Lung (tissue), 12 donors: ENCODE results near the gene GMPR. TPM values are rescaled to one million over a fixed set of nuclear protein-coding genes. Genes with fewer than 3 reads are reported as not detected.

Experiments
- ATAC-seq: fragments of 200-7000 bp; cut with Tn5 transposase; one replicate; pipeline ENCODE4 v1.9.1; 2020; ENCODE audit warnings: moderate number of reproducible peaks; ENCODE audit not compliant: insufficient read depth, low FRiP score
- DNase-seq, 3 donors: peaks; one replicate each; pipeline ENCODE4 v3.0.0-alpha.2; 2013 to 2017
- H3K27ac ChIP-seq, 2 donors: one replicate each; pipeline ENCODE4 v1.5.1; 2013; ENCODE audit warnings: mild to moderate bottlenecking in 2 of 2, moderate library complexity in 2 of 2, control low read depth in 1 of 2, inconsistent platforms in 1 of 2, low read depth in 1 of 2, low read length in 1 of 2
- H3K27me3 ChIP-seq, 3 donors: one replicate each; pipeline ENCODE4 v1.5.1; 2013; ENCODE audit warnings: low read length in 2 of 3; ENCODE audit not compliant: control insufficient read depth in 3 of 3, insufficient read depth in 3 of 3
- H3K36me3 ChIP-seq, 4 donors: one replicate each; pipeline ENCODE4 v1.5.1; 2013; ENCODE audit warnings: low read length in 4 of 4, mild to moderate bottlenecking in 1 of 4, moderate library complexity in 1 of 4; ENCODE audit not compliant: control insufficient read depth in 4 of 4, insufficient read depth in 4 of 4
- H3K4me1 ChIP-seq, 5 donors: one replicate each; pipeline ENCODE4 v1.5.1; 2013; ENCODE audit warnings: low read length in 5 of 5, mild to moderate bottlenecking in 2 of 5, moderate library complexity in 1 of 5; ENCODE audit not compliant: control insufficient read depth in 5 of 5, insufficient read depth in 5 of 5
- H3K4me3 ChIP-seq: one replicate; pipeline ENCODE4 v1.5.1; 2013; ENCODE audit warnings: mild to moderate bottlenecking, control low read depth, moderate library complexity
- H3K9ac ChIP-seq, 2 donors: one replicate each; pipeline ENCODE4 v1.5.1; 2013; ENCODE audit warnings: low read length in 2 of 2, control low read depth in 1 of 2; ENCODE audit not compliant: insufficient read depth in 1 of 2
- H3K9me3 ChIP-seq, 4 donors: one replicate each; pipeline ENCODE4 v1.5.1; 2013; ENCODE audit warnings: low read length in 3 of 4, mild to moderate bottlenecking in 1 of 4, moderate library complexity in 1 of 4; ENCODE audit not compliant: control insufficient read depth in 4 of 4, insufficient read depth in 3 of 4
- CTCF ChIP-seq: IDR thresholded peaks from 2 replicates; pipeline ENCODE4 v1.5.1; 2012; ENCODE audit warnings: mild to moderate bottlenecking; ENCODE audit errors: control extremely low read depth, extremely low read depth
- WGBS, 2 donors: extraction: QIAGEN DNeasy Blood & Tissue Kit; methylation state at CpG; one replicate each; pipeline ENCODE4 v1.1.7; 2013; 5-methylcytosine and 5-hydroxymethylcytosine counted together
- polyA plus RNA-seq, 2 donors: library from polyadenylated mRNA; stranded (reverse); fragments of 200-250 nt; gene quantifications; one replicate each; pipeline ENCODE4 v1.2.1, GENCODE V29; 2013
- total RNA-seq, 2 donors: library from RNA; depleted of rRNA in 1 of 2; stranded (reverse); fragments of >200 nt in 1 of 2; gene quantifications; one replicate each; pipeline ENCODE4 v1.2.1, GENCODE V29; 2014 to 2021
- donor health status: control.
- donor health status: control.
- donor health status: Bipolar disorder and iron deficiency.
- donor health status: healthy.
- donor health status: DM: yes; HTN: yes; CAD: no.

GMPR gene
- total and polyA plus RNA-seq, 4 donors: 8.6 to 16.6 (median 12.9) TPM

DNA sequence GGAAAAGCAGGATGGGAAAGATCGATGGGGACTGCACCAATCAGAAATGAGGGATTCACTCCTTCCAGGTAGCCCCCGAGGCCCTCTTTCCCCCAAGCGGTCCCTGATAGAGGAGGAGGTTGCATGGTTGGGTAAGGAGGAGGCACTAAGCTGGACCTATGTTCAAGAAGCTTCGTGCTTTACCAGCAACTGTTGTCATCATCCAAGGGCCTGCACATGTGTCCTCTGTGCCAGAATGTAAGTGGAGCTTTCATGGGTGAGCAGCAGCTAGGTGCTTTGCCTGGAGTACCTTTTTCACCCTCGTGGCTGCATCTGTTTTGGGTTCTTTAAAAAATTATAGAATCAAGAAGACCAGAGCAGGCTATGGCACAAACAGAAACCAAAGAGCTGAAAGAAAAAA lies 54.0 kb downstream of the GMPR start:
- no peak overlapping the region for H3K27ac ChIP-seq
- H3K9me3 ChIP-seq: no peaks in the 10 kb centered on the region
- DNase-seq: no peak
- no peak overlapping the region for H3K4me3 ChIP-seq
- no peak overlapping the region for H3K9ac ChIP-seq
- 79 to 94% methylated on average over 5 of the region's 5 CpGs for whole genome bisulfite sequencing, 2 donors
- peaks cover 0 to 5% (median 0%) of the 10 kb centered on the region in 4 donors for H3K36me3 ChIP-seq
- H3K4me1 ChIP-seq: no peaks in the 10 kb centered on the region
- no peak for TF ChIP-seq CTCF
- no peaks in the 10 kb centered on the region for H3K27me3 ChIP-seq
- ATAC-seq: no peak

- TF ChIP-seq CTCF: no peak
- no peaks in the 10 kb centered on the region for H3K4me1 ChIP-seq
- no peak overlapping the region for H3K4me3 ChIP-seq
- H3K27ac ChIP-seq: no peak overlapping the region
- no peaks in the 10 kb centered on the region for H3K27me3 ChIP-seq
- 85 to 91% methylated on average over 8 of the region's 8 CpGs for WGBS, 2 donors
- H3K9me3 ChIP-seq: no peaks in the 10 kb centered on the region
- no peak overlapping the region for H3K9ac ChIP-seq
- H3K36me3 ChIP-seq: peaks cover 0 to 7% (median 0%) of the 10 kb centered on the region in 4 donors
- DNase-seq (no peak), ATAC-seq (no peak)
Observed at GRCh38 chr6:16292942-16293341, 54.6 kb downstream of the GMPR start.

- H3K4me3 ChIP-seq: no peak overlapping the region
- peaks cover 0 to 11% (median 0%) of the 10 kb centered on the region in 4 donors for H3K36me3 ChIP-seq
- H3K9ac ChIP-seq: no peak overlapping the region
- H3K9me3 ChIP-seq: no peaks in the 10 kb centered on the region
- DNase-seq: no peak
- H3K27ac ChIP-seq: no peak overlapping the region
- ATAC-seq: no peak
- WGBS, 2 donors: 93 to 95% methylated on average over 10 of the region's 10 CpGs
- no peak for TF ChIP-seq CTCF
- no peaks in the 10 kb centered on the region for H3K27me3 ChIP-seq
- no peaks in the 10 kb centered on the region for H3K4me1 ChIP-seq
Observed at GRCh38 chr6:16294371-16294770, 56.0 kb downstream of the GMPR start.

DNA sequence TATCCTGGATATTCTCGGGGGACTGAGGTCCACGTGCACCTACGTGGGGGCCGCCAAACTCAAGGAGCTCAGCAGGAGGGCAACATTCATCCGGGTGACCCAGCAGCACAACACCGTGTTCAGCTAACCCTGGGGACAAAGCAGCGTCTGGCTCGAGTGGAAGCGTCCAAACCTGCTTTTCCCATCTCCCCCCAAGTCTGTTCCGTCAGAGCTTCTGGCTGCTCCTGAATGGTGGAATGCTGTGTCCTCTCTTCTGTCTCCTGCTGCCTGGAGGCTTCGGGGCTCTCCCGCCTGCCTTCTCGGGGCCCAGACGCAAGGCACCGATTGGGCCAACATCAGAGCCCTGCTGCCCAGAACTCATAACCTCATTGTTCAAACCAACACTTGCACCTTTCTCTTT lies 56.7 kb downstream of the GMPR start:
- Histone ChIP-seq H3K9ac (no peak overlapping the region), H3K4me3 (no peak overlapping the region), H3K36me3 (peaks cover 0 to 11% (median 0%) of the 10 kb centered on the region in 4 donors), H3K4me1 (no peaks in the 10 kb centered on the region), H3K9me3 (no peaks in the 10 kb centered on the region), H3K27ac (no peak overlapping the region), H3K27me3 (no peaks in the 10 kb centered on the region)
- TF ChIP-seq CTCF: no peak
- ATAC-seq (no peak), DNase-seq (no peak)
- 93% methylated on average over 15 of the region's 15 CpGs for WGBS, 2 donors
